DOHH2 (cell line): ENCODE measurements around the gene INO80D.
"Not testable (repeated sequence)": the region's sequence is repeated elsewhere in the genome, so short reads cannot be mapped to it uniquely, and the experiment has no call there.

Experiments
- H3F3A ChIP-seq: fragments of 200-600 bp; sonication (generic), shearing (Covaris generic); 2 replicates; pipeline ENCODE4 v1.6.0; 2016; ENCODE audit warnings: antibody characterized with exemption, mild to moderate bottlenecking; ENCODE audit not compliant: control insufficient read depth, insufficient read depth
- H3K27ac ChIP-seq: fragments of 200-600 bp; sonication (generic); 2 replicates; pipeline ENCODE4 v1.5.1; 2014; ENCODE audit warnings: low read depth, mild to moderate bottlenecking, low read length, moderate library complexity
- H3K27me3 ChIP-seq: fragments of 200-600 bp; sonication (generic); 2 replicates; pipeline ENCODE4 v1.6.1; 2014; ENCODE audit warnings: mild to moderate bottlenecking, low read length, mixed read lengths; ENCODE audit not compliant: control insufficient read depth
- H3K36me3 ChIP-seq: fragments of 200-600 bp; sonication (generic); 2 replicates; pipeline ENCODE4 v1.6.1; 2014; ENCODE audit warnings: mild to moderate bottlenecking, low read length, moderate library complexity, mixed read lengths; ENCODE audit not compliant: control insufficient read depth
- H3K4me1 ChIP-seq: fragments of 200-600 bp; sonication (generic); 2 replicates; pipeline ENCODE4 v1.6.1; 2014; ENCODE audit warnings: mild to moderate bottlenecking, low read length, mixed read lengths; ENCODE audit not compliant: control insufficient read depth
- H3K4me2 ChIP-seq: fragments of 200-600 bp; sonication (generic); 2 replicates; pipeline ENCODE4 v1.6.0; 2014; ENCODE audit warnings: mild to moderate bottlenecking, low read length, moderate library complexity
- H3K4me3 ChIP-seq: fragments of 200-600 bp; sonication (generic); 2 replicates; pipeline ENCODE4 v1.5.1; 2014; ENCODE audit warnings: mild to moderate bottlenecking, low read length, mixed read lengths
- H3K79me2 ChIP-seq: fragments of 200-600 bp; sonication (generic); 2 replicates; pipeline ENCODE4 v1.6.1; 2014; ENCODE audit warnings: mild to moderate bottlenecking, low read length, mixed read lengths; ENCODE audit not compliant: control insufficient read depth
- H3K9me2 ChIP-seq: fragments of 200-600 bp; sonication (generic); replicated peaks from 2 replicates; pipeline ENCODE4 v1.6.1; 2014; ENCODE audit warnings: mild to moderate bottlenecking, low read length, mixed read lengths; ENCODE audit not compliant: control insufficient read depth
- H3K9me3 ChIP-seq: fragments of 200-600 bp; sonication (generic); 2 replicates; pipeline ENCODE4 v1.6.1; 2014; ENCODE audit warnings: antibody characterized with exemption, low read length, mixed read lengths; ENCODE audit not compliant: control insufficient read depth, insufficient read depth
- H4K20me1 ChIP-seq: fragments of 200-600 bp; sonication (generic); 2 replicates; pipeline ENCODE4 v1.6.0; 2014; ENCODE audit warnings: low read depth, mild to moderate bottlenecking, antibody characterized with exemption, low read length, moderate library complexity; ENCODE audit not compliant: control insufficient read depth, insufficient read depth
- EZH2phosphoT487 ChIP-seq: fragments of 200-600 bp; sonication (generic); IDR thresholded peaks from 2 replicates; pipeline ENCODE4 v1.6.1; 2017; ENCODE audit warnings: borderline replicate concordance, mild to moderate bottlenecking, antibody characterized with exemption, low read length, moderate library complexity, mixed read lengths
- TF ChIP-seq, protein P1 (sequence below): fragments of 200-600 bp; sonication (generic); IDR thresholded peaks from one replicate; pipeline ENCODE4 v1.5.1; 2014; ENCODE audit warnings: antibody characterized with exemption, mild to moderate bottlenecking, low read depth, low read length; ENCODE audit not compliant: poor library complexity, severe bottlenecking

The INO80D gene

DNA sequence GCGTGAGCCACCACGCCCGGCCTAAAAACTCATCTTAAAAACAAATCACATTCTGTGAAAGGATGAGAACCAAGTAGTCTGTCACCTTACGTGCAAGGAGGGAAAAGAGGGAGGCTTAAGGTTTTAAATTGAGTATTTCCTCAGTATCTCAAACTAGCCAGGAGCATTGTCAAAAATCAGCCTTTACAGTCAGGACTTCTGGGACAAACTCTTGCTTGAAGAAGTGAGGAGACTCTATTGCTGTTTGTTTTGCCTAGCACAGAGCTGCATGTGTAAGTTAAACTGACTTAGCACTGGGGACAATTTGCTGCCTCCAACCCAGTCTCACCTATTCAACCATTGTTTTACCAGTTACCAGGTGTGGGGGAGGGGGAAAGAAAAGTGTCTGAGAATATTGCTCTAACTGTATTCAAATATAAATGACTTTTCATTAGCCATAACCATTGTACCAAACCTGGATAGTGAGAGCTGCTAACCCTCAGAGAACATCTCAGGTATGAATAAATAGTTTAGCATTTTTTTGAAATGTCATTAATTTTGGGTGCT is 3.6 kb downstream of the INO80D start:
- Histone ChIP-seq H3K27me3 (no peaks in the 10 kb centered on the region), H3K4me2 (no peak overlapping the region), H3K9me3 (no peaks in the 10 kb centered on the region), H3K27ac (no peak overlapping the region), H3K4me3 (no peak overlapping the region), H3K36me3 (peaks cover 4% of the 10 kb centered on the region; the same call in 1 of the 2 replicates), H4K20me1 (no peaks in the 10 kb centered on the region), H3K79me2 (peaks cover 88% of the 10 kb centered on the region), H3K4me1 (peaks cover 20% of the 10 kb centered on the region), H3K9me2 (no peaks in the 10 kb centered on the region), H3F3A (0 out of 2 replicates have a peak, but pooled peaks cover 2% of the 10 kb centered on the region)
- TF ChIP-seq, protein P1, sequence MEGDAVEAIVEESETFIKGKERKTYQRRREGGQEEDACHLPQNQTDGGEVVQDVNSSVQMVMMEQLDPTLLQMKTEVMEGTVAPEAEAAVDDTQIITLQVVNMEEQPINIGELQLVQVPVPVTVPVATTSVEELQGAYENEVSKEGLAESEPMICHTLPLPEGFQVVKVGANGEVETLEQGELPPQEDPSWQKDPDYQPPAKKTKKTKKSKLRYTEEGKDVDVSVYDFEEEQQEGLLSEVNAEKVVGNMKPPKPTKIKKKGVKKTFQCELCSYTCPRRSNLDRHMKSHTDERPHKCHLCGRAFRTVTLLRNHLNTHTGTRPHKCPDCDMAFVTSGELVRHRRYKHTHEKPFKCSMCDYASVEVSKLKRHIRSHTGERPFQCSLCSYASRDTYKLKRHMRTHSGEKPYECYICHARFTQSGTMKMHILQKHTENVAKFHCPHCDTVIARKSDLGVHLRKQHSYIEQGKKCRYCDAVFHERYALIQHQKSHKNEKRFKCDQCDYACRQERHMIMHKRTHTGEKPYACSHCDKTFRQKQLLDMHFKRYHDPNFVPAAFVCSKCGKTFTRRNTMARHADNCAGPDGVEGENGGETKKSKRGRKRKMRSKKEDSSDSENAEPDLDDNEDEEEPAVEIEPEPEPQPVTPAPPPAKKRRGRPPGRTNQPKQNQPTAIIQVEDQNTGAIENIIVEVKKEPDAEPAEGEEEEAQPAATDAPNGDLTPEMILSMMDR: no peak
- no peak for TF ChIP-seq EZH2phosphoT487

DNA sequence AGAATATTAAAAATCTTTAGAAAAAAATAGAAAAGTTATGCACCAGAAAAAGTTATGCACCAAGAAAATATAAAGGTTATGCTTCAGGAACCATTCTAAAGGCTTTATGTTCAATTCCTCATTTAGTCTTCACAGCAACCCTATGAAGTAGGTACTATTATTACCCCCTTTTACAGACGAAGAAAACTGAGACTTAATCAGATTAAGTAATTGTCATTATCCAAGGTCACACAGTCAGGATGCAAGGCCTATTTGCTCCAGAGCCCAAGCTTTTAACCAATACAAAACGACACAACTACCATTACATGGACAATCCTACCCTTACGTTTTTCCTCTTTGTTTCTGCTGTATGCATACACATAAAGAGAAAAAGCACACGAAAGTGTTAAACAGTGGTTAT is 5.0 kb downstream of the INO80D start:
- no peaks in the 10 kb centered on the region for H3K9me2 ChIP-seq
- no peaks in the 10 kb centered on the region for H3F3A ChIP-seq
- H3K4me1 ChIP-seq: peaks cover 15% of the 10 kb centered on the region
- no peaks in the 10 kb centered on the region for H3K9me3 ChIP-seq
- H3K36me3 ChIP-seq: peaks cover 4% of the 10 kb centered on the region; the same call in 1 of the 2 replicates
- H3K27me3 ChIP-seq: no peaks in the 10 kb centered on the region
- H4K20me1 ChIP-seq: no peaks in the 10 kb centered on the region
- H3K4me3 ChIP-seq: no peak overlapping the region
- TF ChIP-seq, protein P1: no peak
- no peak for TF ChIP-seq EZH2phosphoT487
- H3K27ac ChIP-seq: no peak overlapping the region
- H3K4me2 ChIP-seq: no peak overlapping the region
- peaks cover 88% of the 10 kb centered on the region for H3K79me2 ChIP-seq

DNA sequence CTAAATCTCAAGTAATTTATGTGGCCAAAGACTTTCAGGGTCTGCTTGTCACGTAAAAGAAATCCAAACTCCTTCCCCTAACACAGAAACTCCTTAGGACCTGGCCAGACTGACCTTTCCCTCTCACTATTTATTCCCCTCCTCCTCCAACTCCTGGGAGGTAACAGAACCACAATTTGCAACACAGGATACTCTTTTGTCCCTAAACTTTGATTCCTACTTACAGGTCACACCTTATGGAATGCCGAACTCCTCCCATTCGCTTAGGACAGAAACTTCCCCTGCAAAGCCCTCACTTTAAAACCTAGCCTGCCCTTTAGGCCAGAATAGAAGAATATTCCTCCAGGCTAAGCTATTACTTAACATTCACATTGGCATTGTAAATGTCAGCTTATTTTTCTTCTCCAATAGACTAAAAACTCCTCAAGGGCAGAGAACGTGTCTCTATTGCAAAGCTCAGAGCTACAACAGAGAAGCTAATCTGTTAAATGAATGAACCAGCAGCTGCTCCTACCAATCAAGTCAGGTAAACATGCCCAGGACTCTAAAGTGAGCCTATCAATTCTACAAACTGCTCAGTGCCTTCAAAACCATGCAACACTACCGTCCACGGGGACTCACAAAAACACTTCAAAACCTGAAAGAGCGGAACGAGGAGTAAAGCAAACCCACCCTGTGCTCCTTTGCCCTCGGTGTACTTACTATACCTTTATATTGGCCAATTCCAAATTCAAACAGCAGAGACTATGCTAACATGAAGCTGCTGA is 6.1 kb downstream of the INO80D start:
- TF ChIP-seq EZH2phosphoT487: no peak
- TF ChIP-seq, protein P1: no peak
- Histone ChIP-seq H3F3A (no peaks in the 10 kb centered on the region), H4K20me1 (no peaks in the 10 kb centered on the region), H3K4me3 (no peak overlapping the region), H3K27ac (no peak overlapping the region), H3K4me1 (peaks cover 15% of the 10 kb centered on the region), H3K79me2 (peaks cover 94% of the 10 kb centered on the region), H3K27me3 (no peaks in the 10 kb centered on the region), H3K9me3 (no peaks in the 10 kb centered on the region), H3K4me2 (no peak overlapping the region), H3K9me2 (no peaks in the 10 kb centered on the region), H3K36me3 (peaks cover 4% of the 10 kb centered on the region; the same call in 1 of the 2 replicates)

DNA sequence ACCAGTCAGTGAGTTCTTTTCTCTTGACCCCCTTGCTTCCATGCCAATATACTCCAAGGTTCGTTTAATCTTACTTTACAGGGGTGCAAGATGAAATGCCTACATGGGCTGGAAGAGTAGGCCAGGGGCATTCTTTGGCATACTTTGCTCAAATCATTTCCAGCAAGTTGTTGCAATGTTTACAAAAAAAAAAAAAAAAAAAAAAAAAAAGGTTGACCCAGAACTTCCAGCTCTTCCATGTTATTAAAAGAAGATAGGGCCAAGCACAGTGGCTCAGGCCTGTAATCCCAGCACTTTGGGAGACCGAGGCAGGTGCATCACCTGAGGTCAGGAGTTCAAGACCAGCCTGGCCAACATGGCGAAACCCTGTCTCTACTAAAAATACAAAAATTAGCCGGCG is 8.1 kb downstream of the INO80D start:
- not testable (repeated sequence) for H3K9me2 ChIP-seq, H3K36me3 ChIP-seq, H3K4me1 ChIP-seq, H3K27ac ChIP-seq, H3K27me3 ChIP-seq, H3K4me3 ChIP-seq, H4K20me1 ChIP-seq, H3K4me2 ChIP-seq, H3K9me3 ChIP-seq, H3F3A ChIP-seq
- peaks cover 92% of the 10 kb centered on the region for H3K79me2 ChIP-seq
